ENCODE results near the gene COMMD4.
"Not testable (repeated sequence)": the region's sequence is repeated elsewhere in the genome, so short reads cannot be mapped to it uniquely, and the experiment has no call there.

COMMD4 gene

GRCh38 chr15:75335705-75336355 is at the start of gene COMMD4:
Gene COMMD4, plus strand, starts transcription at chr15:75336063. Its CDS starts 27 bp downstream, at chr15:75336090.
- DNase-seq, result peak; percentile 95
- peaks cover 21% of the 10 kb centered on the region for H3K4me1 Mint-ChIP-seq
- H3K27ac Mint-ChIP-seq, result peak within 1 kb of the TSS; percentile 97
- peaks cover 10% of the 10 kb centered on the region for H3K27me3 Mint-ChIP-seq (ENCODE audit: low read depth, poor library complexity)
- TF ChIP-seq CTCF (IDR thresholded peaks at IDR 0.05), result no peak
- no peaks in the 10 kb centered on the region for H3K36me3 Mint-ChIP-seq (ENCODE audit: low read depth)
- H3K4me3 Mint-ChIP-seq, result peak within 1 kb of the TSS; percentile 99
- no peaks in the 10 kb centered on the region for H3K9me3 Mint-ChIP-seq

GRCh38 chr15:75293660-75294059 is 42.2 kb upstream of the COMMD4 start:
- not testable (repeated sequence) for H3K4me1 Mint-ChIP-seq

GRCh38 chr15:75298541-75299310 is 37.1 kb upstream of the COMMD4 start:
- H3K4me1 Mint-ChIP-seq; H3K36me3 Mint-ChIP-seq (ENCODE audit: low read depth); H3K27ac Mint-ChIP-seq; H3K9me3 Mint-ChIP-seq; DNase-seq; H3K4me3 Mint-ChIP-seq: not testable (repeated sequence)
- H3K27me3 Mint-ChIP-seq (ENCODE audit: low read depth, poor library complexity), result peaks cover 10% of the 10 kb centered on the region

More at GRCh38 chr15:75293660-75294059, 42.2 kb upstream of the COMMD4 start:
- H3K27ac Mint-ChIP-seq; H3K4me3 Mint-ChIP-seq; H3K27me3 Mint-ChIP-seq (ENCODE audit: low read depth, poor library complexity); H3K9me3 Mint-ChIP-seq; H3K36me3 Mint-ChIP-seq (ENCODE audit: low read depth); DNase-seq: not testable (repeated sequence)

GRCh38 chr15:75299311-75299688 is 36.6 kb upstream of the COMMD4 start:
- peak; percentile 77 for DNase-seq
- not testable (repeated sequence) for H3K4me1 Mint-ChIP-seq, H3K4me3 Mint-ChIP-seq

GRCh38 chr15:75300026-75300425 is 35.8 kb upstream of the COMMD4 start:
- not testable (repeated sequence) for H3K4me3 Mint-ChIP-seq; H3K4me1 Mint-ChIP-seq; H3K36me3 Mint-ChIP-seq (ENCODE audit: low read depth); DNase-seq; H3K27ac Mint-ChIP-seq; H3K9me3 Mint-ChIP-seq
- peaks cover 20% of the 10 kb centered on the region for H3K27me3 Mint-ChIP-seq (ENCODE audit: low read depth, poor library complexity)

More at GRCh38 chr15:75299311-75299688, 36.6 kb upstream of the COMMD4 start:
- not testable (repeated sequence) for H3K27ac Mint-ChIP-seq; H3K9me3 Mint-ChIP-seq; H3K36me3 Mint-ChIP-seq (ENCODE audit: low read depth)
- H3K27me3 Mint-ChIP-seq (ENCODE audit: low read depth, poor library complexity), result peaks cover 16% of the 10 kb centered on the region
- peak; percentile 51 for TF ChIP-seq CTCF (IDR thresholded peaks at IDR 0.05)

- H3K36me3 Mint-ChIP-seq (ENCODE audit: low read depth), result no peaks in the 10 kb centered on the region
- no peaks in the 10 kb centered on the region for H3K9me3 Mint-ChIP-seq
- no peaks in the 10 kb centered on the region for H3K4me1 Mint-ChIP-seq
- DNase-seq, result no peak
- TF ChIP-seq CTCF (IDR thresholded peaks at IDR 0.05), result no peak
- H3K4me3 Mint-ChIP-seq, result no peak overlapping the region
- peaks cover 40% of the 10 kb centered on the region for H3K27me3 Mint-ChIP-seq (ENCODE audit: low read depth, poor library complexity)
- H3K27ac Mint-ChIP-seq, result no peak overlapping the region
Measured at GRCh38 chr15:75302318-75302717, 33.5 kb upstream of the COMMD4 start.

- not testable (repeated sequence) for H3K9me3 Mint-ChIP-seq; H3K36me3 Mint-ChIP-seq (ENCODE audit: low read depth); H3K4me3 Mint-ChIP-seq; H3K27ac Mint-ChIP-seq; H3K4me1 Mint-ChIP-seq; DNase-seq
- H3K27me3 Mint-ChIP-seq (ENCODE audit: low read depth, poor library complexity), result peaks cover 45% of the 10 kb centered on the region
Measured at GRCh38 chr15:75302753-75303152, 33.1 kb upstream of the COMMD4 start.

GRCh38 chr15:75306188-75306587 is 29.7 kb upstream of the COMMD4 start:
- DNase-seq, result no peak
- no peak overlapping the region for H3K27ac Mint-ChIP-seq

More at GRCh38 chr15:75306188-75306587, 29.7 kb upstream of the COMMD4 start:
- TF ChIP-seq CTCF (IDR thresholded peaks at IDR 0.05), result no peak
- no peaks in the 10 kb centered on the region for H3K9me3 Mint-ChIP-seq
- H3K4me3 Mint-ChIP-seq, result no peak overlapping the region
- no peaks in the 10 kb centered on the region for H3K36me3 Mint-ChIP-seq (ENCODE audit: low read depth)
- peaks cover 74% of the 10 kb centered on the region for H3K27me3 Mint-ChIP-seq (ENCODE audit: low read depth, poor library complexity)
- H3K4me1 Mint-ChIP-seq, result peaks cover 20% of the 10 kb centered on the region

Measured in nephron progenitor cell (in vitro differentiated cells).